T47D (cell line): ENCODE measurements around the gene CALML3.

Experiments
- DNase-seq, 2 experiments: peaks; one replicate each; pipeline versions ENCODE4 v3.0.0 to v3.0.0-alpha.2; 2011 to 2012; ENCODE audit warnings: low read depth in 1 of 2, low spot score in 1 of 2
- JUND ChIP-seq: IDR thresholded peaks from 2 replicates; pipeline ENCODE4 v1.6.1; 2012; ENCODE audit warnings: low read depth
- in situ Hi-C: cut with HindIII; loops from 2 replicates; pipeline ENCODE4 v1.10.0; 2016; ENCODE audit warnings: low sequenced_read_pairs, low pct_unique_long_range_greater_than_20kb

The CALML3 gene

GRCh38 chr10:5496261-5497250 lies 28.2 kb upstream of the CALML3 start:
- in situ Hi-C loops, result no loop called here
- DNase-seq, result no peak
- TF ChIP-seq JUND, result no peak

- TF ChIP-seq JUND, result no peak
- in situ Hi-C loops, result no loop called here
- DNase-seq, result no peak
Measured at GRCh38 chr10:5497289-5497688, 27.5 kb upstream of the CALML3 start.

- DNase-seq, result no peak
- no peak for TF ChIP-seq JUND
- in situ Hi-C loops, result no loop called here
Measured at GRCh38 chr10:5497948-5498730, 26.6 kb upstream of the CALML3 start.

- DNase-seq, result no peak
- no peak for TF ChIP-seq JUND
- in situ Hi-C loops, result no loop called here
Measured at GRCh38 chr10:5498791-5499492, 25.8 kb upstream of the CALML3 start.

- in situ Hi-C loops, result no loop called here
- TF ChIP-seq JUND, result no peak
- no peak for DNase-seq
Measured at GRCh38 chr10:5499493-5500140, 25.1 kb upstream of the CALML3 start, which contains the start of gene CALML5. TSS of gene CALML5 (minus strand) at chr10:5499570. CDS start at chr10:5499438, 132 bp downstream.

GRCh38 chr10:5500162-5500670 lies 24.5 kb upstream of the CALML3 start:
- in situ Hi-C loops, result no loop called here
- no peak for DNase-seq
- TF ChIP-seq JUND, result no peak

- in situ Hi-C loops, result no loop called here
- DNase-seq, result no peak
- no peak for TF ChIP-seq JUND
Measured at GRCh38 chr10:5500910-5501309, 23.9 kb upstream of the CALML3 start.

GRCh38 chr10:5502061-5502521 lies 22.7 kb upstream of the CALML3 start:
- in situ Hi-C loops, result no loop called here

GRCh38 chr10:5502571-5503476 lies 21.9 kb upstream of the CALML3 start:
- no peak for TF ChIP-seq JUND
- in situ Hi-C loops, result no loop called here
- DNase-seq, result peak in 1 of 2 experiments; percentile 42

More at GRCh38 chr10:5502061-5502521, 22.7 kb upstream of the CALML3 start:
- no peak for DNase-seq
- no peak for TF ChIP-seq JUND

GRCh38 chr10:5503477-5503835 lies 21.3 kb upstream of the CALML3 start:
- no peak for TF ChIP-seq JUND
- in situ Hi-C loops, result no loop called here
- DNase-seq, result peak; percentile 92 to 99
